H1 (cell line): Measurements from ENCODE around the gene IL21.

Experiments
- EZH2 ChIP-seq: fragments of 200-600 bp; sonication (generic); IDR thresholded peaks from 2 replicates; pipeline ENCODE4 v1.7.1; 2012; ENCODE audit warnings: low read depth, mild to moderate bottlenecking, moderate library complexity, low read length, inconsistent platforms; ENCODE audit not compliant: severe bottlenecking
- KDM1A ChIP-seq: fragments of 200-600, 300-600 bp; sonication (generic); IDR thresholded peaks from 2 replicates; pipeline ENCODE4 v1.7.1; 2016; ENCODE audit warnings: mild to moderate bottlenecking, low read length, borderline replicate concordance
- TEAD4 ChIP-seq: IDR thresholded peaks from 2 replicates; pipeline ENCODE4 v1.6.1; 2012; ENCODE audit warnings: low read depth, low read length, inconsistent platforms, mixed read lengths

DNA sequence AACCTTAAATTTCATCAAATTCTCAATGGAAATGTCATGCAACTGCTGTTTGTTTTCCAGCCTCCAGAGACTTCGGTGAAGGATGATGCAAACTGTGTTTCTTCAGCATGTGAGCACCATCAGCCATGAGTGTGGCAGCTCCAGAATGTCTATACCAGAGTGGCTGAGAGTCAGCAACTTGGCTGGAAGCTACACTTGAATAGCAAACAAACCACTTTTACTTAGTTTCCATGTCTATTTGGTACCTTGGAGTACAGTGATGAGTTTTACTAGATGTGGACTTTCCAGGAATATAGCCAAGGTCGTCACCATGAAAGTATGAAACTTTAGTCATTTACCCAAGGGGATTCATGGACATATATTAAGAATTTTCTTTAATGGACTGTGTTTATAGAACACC, 4.3 kb upstream of the IL21 start:
- TF ChIP-seq EZH2 (no peak), TEAD4 (no peak), KDM1A (no peak)
